ENCODE data around the gene BLVRA. TPM values are rescaled to one million over a fixed set of nuclear protein-coding genes. Genes with fewer than 3 reads are reported as not detected.

The BLVRA gene
- total RNA-seq, 4 donors from 2014 or later = 20.4 to 93.0 (median 56.5) TPM

DNA sequence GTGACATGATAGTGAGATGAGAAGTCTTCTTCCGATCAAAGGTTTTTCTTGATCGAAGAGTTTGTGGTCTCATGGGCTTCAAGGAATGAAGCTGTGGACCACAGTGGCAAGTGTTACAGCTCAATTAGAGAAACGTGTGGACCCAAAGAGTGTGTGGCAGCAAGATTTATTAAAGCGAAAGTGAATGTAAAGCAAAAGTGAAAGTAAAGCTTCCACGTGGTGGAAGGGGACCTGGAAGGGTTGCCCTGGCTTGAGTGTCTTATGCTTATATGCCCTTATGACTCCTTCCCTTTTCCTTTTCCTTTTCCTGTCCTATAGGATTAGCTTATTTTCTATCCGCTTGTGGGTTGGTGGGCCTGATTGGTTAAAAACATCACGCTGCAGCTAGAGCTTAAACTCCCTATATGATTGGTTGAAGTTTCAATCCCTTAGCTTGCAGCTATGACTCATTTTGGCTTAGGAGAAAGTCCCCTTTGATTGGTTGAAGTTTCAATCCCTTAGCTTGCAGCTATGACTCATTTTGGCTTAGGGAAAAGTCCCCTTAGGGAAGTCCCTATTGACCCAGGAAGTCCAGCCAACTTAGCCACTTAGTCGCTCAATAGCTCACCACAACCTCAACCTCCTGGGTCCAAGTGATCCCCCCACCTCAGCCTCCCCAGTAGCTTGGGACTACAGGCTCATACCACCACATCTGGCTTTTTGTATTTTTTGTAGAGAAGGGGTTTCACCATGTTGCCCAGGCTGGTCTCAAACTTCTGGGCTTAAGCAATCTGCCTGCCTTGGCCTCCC lies 76.2 kb downstream of the BLVRA start:
- no peak for TF ChIP-seq POLR2A (IDR thresholded peaks at IDR 0.05)
- TF ChIP-seq, protein P1, sequence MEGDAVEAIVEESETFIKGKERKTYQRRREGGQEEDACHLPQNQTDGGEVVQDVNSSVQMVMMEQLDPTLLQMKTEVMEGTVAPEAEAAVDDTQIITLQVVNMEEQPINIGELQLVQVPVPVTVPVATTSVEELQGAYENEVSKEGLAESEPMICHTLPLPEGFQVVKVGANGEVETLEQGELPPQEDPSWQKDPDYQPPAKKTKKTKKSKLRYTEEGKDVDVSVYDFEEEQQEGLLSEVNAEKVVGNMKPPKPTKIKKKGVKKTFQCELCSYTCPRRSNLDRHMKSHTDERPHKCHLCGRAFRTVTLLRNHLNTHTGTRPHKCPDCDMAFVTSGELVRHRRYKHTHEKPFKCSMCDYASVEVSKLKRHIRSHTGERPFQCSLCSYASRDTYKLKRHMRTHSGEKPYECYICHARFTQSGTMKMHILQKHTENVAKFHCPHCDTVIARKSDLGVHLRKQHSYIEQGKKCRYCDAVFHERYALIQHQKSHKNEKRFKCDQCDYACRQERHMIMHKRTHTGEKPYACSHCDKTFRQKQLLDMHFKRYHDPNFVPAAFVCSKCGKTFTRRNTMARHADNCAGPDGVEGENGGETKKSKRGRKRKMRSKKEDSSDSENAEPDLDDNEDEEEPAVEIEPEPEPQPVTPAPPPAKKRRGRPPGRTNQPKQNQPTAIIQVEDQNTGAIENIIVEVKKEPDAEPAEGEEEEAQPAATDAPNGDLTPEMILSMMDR (IDR thresholded peaks at IDR 0.05) = no peak
- no peaks in the 10 kb centered on the region for H3K36me3 ChIP-seq
- DNase-seq = no peak
- H3K27me3 ChIP-seq = no peaks in the 10 kb centered on the region
- intact Hi-C loops (cut with DNase I; ENCODE audit: low total_unique reads) = loop anchor here (10.0 kb wide), 1 partner anchor 250 kb away; the partner anchor contains the start of gene STK17A
- no peaks in the 10 kb centered on the region for H3K4me1 ChIP-seq
- peak overlapping the region in 1 of 2 donors; percentile 4 for H3K4me3 ChIP-seq
- no peaks in the 10 kb centered on the region for H3K9me3 ChIP-seq
- H3K27ac ChIP-seq = no peak overlapping the region

DNA sequence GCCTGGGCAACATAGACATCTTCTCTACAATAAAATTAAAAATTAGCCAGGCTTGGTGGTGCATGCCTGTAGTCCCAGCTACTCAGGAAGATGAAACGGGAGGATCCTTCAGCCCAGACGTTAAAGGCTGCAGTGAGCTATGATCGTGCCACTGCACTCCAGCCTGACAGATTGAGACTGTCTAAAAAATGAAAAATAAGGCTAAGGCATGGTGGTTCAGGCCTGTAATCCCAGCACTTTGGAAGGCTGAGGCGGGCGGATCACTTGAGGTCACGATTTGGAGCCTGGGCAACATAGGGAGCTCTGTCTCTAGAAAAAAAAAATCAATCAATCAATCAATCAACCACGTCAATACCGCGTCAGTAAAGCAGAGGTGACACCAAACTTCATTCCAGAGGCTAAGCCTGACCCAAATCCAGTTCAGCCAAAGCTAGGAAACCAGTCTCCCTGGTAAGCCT lies 79.8 kb downstream of the BLVRA start:
- Histone ChIP-seq H3K27ac (peak overlapping the region; percentile 50 to 72), H3K36me3 (no peaks in the 10 kb centered on the region), H3K9me3 (no peaks in the 10 kb centered on the region), H3K4me3 (no peak overlapping the region), H3K4me1 (no peaks in the 10 kb centered on the region), H3K27me3 (no peaks in the 10 kb centered on the region)
- TF ChIP-seq POLR2A (IDR thresholded peaks at IDR 0.05) = no peak
- TF ChIP-seq, protein P1 (IDR thresholded peaks at IDR 0.05) = no peak
- intact Hi-C loops (cut with DNase I; ENCODE audit: low total_unique reads) = loop anchor here (10.0 kb wide), 1 partner anchor 253 kb away; the partner anchor contains the start of gene STK17A
- DNase-seq = no peak

DNA sequence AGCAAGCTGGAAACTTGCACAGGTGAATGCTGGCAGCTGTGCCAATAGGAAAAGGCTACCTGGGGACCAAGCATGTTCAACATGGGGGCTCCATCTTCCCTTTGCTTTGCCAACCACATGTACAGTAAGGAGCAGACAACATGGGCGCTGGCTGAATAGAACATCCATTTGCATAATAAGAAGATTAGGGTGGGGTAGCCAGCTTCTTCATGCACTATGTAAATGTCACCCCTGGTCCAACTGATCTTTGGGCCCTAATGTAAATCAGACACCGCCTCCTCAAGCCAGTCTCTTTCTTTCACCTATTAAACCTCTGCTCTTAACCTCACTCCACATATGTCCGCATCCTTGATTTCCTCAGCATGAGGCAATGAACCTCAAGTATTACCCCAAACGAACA lies 84.8 kb downstream of the BLVRA start:
- DNase-seq = no peak
- H3K4me3 ChIP-seq = no peak overlapping the region
- TF ChIP-seq POLR2A (IDR thresholded peaks at IDR 0.05) = no peak
- TF ChIP-seq, protein P1 (IDR thresholded peaks at IDR 0.05) = no peak
- H3K36me3 ChIP-seq = no peaks in the 10 kb centered on the region
- no peak overlapping the region for H3K27ac ChIP-seq
- no peaks in the 10 kb centered on the region for H3K4me1 ChIP-seq
- no peaks in the 10 kb centered on the region for H3K27me3 ChIP-seq
- intact Hi-C loops (cut with DNase I; ENCODE audit: low total_unique reads) = no loop called here
- H3K9me3 ChIP-seq = no peaks in the 10 kb centered on the region

DNA sequence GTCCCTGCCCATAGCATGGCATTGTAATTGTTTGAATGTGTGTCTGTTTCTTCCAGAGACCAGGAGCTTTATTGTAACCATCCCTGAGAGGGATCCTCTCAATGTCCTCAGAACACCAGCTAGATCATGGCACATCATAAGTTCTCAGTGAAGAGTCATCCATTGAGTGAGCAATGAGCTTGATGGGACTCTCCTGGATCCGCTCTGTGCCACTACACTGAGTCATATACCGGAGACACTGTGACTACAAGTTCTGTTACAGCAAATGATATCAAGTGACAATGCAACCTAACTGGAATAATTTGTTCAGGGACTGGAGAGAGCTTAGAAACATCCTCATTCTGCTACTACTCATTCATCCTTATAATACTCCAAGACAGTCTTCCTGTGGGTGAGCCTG lies 85.8 kb downstream of the BLVRA start:
- H3K36me3 ChIP-seq = no peaks in the 10 kb centered on the region
- TF ChIP-seq, protein P1 (IDR thresholded peaks at IDR 0.05) = no peak
- no peak for TF ChIP-seq POLR2A (IDR thresholded peaks at IDR 0.05)
- no peaks in the 10 kb centered on the region for H3K4me1 ChIP-seq
- H3K27ac ChIP-seq = no peak overlapping the region
- no peaks in the 10 kb centered on the region for H3K9me3 ChIP-seq
- DNase-seq = no peak
- H3K4me3 ChIP-seq = no peak overlapping the region
- no peaks in the 10 kb centered on the region for H3K27me3 ChIP-seq
- intact Hi-C loops (cut with DNase I; ENCODE audit: low total_unique reads) = no loop called here

DNA sequence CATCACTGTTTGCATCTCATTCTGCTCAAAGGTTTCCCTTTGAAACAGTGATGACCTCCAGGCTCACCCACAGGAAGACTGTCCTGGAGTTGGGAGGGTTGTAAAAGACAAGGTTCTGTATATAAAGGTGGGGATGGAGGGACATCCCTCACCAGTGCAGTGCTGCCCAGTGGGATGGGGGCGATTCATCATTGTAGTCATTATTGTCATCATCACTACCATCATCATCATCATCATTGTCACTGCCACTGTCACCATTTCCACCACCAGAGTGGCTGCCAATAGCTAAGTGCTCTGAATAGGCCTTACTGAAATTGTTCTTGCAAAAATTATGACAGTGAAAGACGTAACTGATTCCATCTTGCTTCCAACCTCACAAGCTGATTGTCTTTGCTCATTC lies 86.2 kb downstream of the BLVRA start:
- TF ChIP-seq, protein P1 (IDR thresholded peaks at IDR 0.05) = no peak
- no peak for TF ChIP-seq POLR2A (IDR thresholded peaks at IDR 0.05)
- no peak overlapping the region for H3K4me3 ChIP-seq
- no peak overlapping the region for H3K27ac ChIP-seq
- H3K36me3 ChIP-seq = no peaks in the 10 kb centered on the region
- H3K27me3 ChIP-seq = no peaks in the 10 kb centered on the region
- no peaks in the 10 kb centered on the region for H3K4me1 ChIP-seq
- intact Hi-C loops (cut with DNase I; ENCODE audit: low total_unique reads) = no loop called here
- no peak for DNase-seq
- H3K9me3 ChIP-seq = no peaks in the 10 kb centered on the region

All from uterus (tissue), 4 donors.